Measurements from ENCODE around the gene ZNF638.

ZNF638 gene

DNA sequence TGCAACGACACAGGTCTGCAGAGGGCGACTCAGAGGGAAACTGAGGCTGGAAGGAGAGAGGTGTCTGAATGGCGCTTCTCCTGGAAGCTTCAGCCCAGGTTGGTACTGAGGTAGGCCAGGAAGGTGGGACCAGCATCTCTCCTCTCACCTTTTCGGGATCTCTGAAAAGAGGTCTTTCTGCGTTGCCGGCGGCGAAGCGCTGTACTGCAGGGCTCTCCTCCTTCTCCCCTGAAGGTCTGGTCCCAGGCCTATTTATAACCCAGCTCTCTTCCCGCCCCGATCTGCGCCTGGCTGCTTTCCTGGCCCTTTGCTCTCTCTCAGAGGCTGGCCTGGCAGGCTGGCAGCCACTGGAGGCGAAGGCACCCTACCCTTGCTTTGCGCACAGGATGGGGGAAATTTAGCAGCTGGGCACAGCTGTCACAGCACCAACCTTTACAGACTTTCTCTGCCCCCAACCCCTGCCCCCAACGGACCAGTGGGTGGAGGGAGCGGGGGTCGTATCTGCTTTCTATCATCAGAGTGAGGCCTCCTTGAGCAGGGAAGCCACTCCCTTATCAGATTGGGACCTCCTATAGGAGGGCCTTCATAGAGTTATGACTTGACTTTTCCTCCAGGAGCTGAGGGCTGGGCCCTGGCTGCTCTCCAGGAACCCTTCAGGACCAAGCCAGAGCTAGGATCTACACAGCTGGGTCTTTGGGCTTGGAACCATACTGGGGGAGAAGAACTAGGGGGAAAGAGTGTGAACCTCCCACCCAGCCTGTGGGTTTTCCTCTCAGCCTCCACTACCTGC, 122.8 kb downstream of the ZNF638 start:
- TF ChIP-seq, protein P1, sequence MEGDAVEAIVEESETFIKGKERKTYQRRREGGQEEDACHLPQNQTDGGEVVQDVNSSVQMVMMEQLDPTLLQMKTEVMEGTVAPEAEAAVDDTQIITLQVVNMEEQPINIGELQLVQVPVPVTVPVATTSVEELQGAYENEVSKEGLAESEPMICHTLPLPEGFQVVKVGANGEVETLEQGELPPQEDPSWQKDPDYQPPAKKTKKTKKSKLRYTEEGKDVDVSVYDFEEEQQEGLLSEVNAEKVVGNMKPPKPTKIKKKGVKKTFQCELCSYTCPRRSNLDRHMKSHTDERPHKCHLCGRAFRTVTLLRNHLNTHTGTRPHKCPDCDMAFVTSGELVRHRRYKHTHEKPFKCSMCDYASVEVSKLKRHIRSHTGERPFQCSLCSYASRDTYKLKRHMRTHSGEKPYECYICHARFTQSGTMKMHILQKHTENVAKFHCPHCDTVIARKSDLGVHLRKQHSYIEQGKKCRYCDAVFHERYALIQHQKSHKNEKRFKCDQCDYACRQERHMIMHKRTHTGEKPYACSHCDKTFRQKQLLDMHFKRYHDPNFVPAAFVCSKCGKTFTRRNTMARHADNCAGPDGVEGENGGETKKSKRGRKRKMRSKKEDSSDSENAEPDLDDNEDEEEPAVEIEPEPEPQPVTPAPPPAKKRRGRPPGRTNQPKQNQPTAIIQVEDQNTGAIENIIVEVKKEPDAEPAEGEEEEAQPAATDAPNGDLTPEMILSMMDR (IDR thresholded peaks at IDR 0.05; ENCODE audit: insufficient read depth, low read depth, low read length, missing control alignments) = no peak
- no peak for DNase-seq (ENCODE audit: low read depth)
- H3K4me3 ChIP-seq (ENCODE audit: low read depth, low read length) = no peak overlapping the region

DNA sequence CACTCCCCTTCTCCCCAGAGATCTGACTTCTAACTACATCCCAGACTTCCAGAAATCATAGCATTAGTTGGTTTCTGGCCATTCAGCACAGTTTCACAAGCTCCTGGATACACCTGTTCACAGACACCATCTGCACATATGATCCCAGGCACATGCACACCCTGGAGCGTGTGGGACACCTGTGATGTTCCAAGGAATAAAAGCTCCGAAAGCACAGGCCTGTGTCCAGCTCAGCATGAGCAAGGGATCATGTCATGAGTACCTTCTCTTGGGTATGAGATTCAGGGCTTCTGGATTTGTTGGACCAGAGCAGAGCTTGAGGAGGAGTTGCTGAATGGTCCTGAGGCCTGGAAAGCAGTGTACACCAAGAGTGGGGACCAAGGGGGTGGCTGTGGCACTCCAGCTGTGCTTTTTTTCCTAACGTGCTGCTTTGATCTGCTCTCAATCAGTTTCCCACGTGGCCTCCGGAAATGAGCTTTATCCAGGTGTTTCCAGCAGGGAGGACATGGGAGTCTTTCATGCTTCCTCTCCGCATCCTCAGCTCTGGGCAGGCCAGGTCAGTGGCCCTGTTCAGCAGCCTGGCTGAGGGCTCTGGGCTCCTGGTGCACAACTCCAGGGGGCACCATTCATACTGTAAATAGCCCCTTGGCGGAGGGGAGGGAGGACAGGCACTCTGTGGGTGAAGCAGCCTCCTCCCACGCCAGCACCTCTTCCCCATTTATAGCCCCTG, 123.6 kb downstream of the ZNF638 start:
- no peak overlapping the region for H3K4me3 ChIP-seq (ENCODE audit: low read depth, low read length)
- no peak for DNase-seq (ENCODE audit: low read depth)
- TF ChIP-seq, protein P1 (IDR thresholded peaks at IDR 0.05; ENCODE audit: insufficient read depth, low read depth, low read length, missing control alignments) = no peak

DNA sequence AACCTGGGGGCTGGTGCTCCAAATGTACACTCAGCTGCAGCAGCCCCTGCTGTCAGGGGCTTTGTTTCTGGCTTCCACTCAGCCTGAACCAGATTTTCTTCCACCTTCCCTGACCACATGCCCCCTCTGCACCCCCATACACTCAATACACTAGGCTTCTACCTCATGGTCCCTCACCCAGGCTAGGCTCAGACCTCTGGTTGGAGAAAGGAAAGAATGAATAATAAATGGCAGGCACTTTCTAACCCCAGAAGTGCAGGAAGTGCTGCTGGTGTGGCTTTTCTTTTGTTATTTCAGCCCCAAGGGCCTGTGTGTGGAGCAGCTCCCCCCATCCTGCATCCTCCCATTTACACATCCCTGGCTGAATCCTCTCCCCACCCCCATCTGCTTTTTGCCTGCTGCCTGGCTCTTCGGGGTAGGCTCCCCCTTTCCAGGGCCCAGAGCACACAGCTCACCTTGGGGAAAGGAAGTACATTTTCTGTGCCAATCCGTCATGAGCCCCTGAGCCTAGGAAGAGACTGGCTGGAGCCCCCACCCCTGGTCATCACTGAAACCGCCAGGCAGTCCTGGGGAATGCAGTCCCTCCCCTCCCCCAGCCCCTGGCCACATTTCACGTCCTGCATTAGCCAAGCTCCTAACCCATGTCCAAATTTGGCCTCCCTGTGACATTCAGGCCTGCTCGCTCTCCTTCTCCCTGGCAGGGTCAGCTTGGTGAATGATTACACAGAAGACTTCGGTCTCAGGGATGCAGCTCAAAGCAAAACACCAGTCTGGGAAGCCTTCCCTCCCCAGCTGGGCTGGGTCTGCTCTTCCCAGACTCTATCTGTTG, 124.4 kb downstream of the ZNF638 start:
- no peak overlapping the region for H3K4me3 ChIP-seq (ENCODE audit: low read depth, low read length)
- TF ChIP-seq, protein P1 (IDR thresholded peaks at IDR 0.05; ENCODE audit: insufficient read depth, low read depth, low read length, missing control alignments) = no peak
- DNase-seq (ENCODE audit: low read depth) = no peak

DNA sequence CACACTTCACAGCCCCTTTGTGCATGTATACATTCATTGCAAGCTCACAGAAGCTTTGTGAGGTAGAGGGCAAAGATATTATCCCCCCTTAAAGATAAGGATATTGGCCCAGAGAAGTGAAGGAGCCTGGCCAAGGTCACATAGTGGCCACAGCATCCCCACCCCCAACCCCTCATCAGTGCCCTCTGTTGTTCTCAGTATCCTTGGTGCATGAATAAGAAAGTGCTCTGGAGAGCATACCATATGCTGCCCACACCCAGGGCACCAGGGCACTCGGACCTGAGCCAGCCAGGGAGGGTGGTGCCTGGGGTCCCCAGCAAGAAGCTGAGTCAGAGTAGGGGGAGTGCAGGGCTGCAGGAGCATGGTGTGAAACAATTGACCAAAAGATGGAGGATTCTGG, 125.0 kb downstream of the ZNF638 start:
- no peak overlapping the region for H3K4me3 ChIP-seq (ENCODE audit: low read depth, low read length)
- no peak for DNase-seq (ENCODE audit: low read depth)
- TF ChIP-seq, protein P1 (IDR thresholded peaks at IDR 0.05; ENCODE audit: insufficient read depth, low read depth, low read length, missing control alignments) = no peak

DNA sequence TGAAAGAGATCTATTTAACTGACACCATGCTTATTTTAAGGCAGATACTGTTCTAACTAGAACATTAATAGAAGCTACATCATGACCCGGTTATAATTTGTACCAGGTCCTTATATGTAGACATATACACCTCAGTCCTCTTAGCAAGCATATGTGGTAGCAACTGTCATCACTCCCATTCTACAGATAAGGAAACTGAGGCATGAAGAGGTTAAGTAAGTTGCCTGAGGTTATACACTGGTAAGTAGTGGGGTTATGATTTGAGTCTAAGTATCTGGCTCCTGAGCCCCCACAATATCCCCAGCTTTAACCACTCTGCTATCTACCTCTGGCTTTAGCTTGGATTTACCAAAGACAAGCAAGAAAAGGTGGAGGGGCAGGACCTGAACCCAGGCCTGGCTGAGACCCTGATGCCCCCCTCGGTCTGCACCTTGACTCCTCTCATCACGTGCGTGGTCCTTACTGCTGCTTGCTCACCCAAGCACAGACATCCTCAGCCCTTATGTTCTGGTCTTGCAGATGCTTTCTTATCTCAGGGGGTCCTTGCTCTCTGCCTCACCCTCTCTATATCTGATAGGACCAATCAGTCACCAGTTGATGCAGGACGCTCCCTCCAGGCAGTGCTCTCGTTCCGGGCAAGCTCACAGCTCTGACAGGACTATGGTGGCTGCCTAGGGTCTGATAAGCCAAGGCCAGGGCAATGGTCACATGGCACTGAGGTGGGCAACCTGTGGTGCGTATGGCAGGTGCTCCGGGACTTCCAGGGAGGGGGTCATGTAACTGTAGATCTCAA, 125.7 kb downstream of the ZNF638 start:
- TF ChIP-seq, protein P1 (IDR thresholded peaks at IDR 0.05; ENCODE audit: insufficient read depth, low read depth, low read length, missing control alignments) = no peak
- H3K4me3 ChIP-seq (ENCODE audit: low read depth, low read length) = no peak overlapping the region
- no peak for DNase-seq (ENCODE audit: low read depth)

DNA sequence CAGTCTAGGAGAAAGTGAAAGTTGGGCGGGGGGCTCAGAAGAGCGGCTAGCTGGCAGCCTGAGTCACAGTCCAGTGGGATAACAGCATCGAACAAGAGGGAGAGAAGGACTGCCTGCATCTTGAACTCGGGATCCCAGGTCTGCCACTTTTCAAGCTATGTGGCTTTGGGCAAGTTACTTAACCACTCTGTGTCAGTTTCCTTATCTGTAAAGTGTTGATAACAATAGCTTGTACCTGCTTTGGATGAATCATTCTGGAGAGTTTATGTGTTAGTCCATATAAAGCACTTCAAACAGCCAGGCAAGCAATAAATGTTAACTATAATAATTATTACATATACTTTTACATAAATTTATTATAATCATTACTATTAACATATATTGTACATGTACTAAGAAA, 126.3 kb downstream of the ZNF638 start:
- DNase-seq (ENCODE audit: low read depth) = no peak
- TF ChIP-seq, protein P1 (IDR thresholded peaks at IDR 0.05; ENCODE audit: insufficient read depth, low read depth, low read length, missing control alignments) = no peak
- no peak overlapping the region for H3K4me3 ChIP-seq (ENCODE audit: low read depth, low read length)

Measured in GM12865 (cell line).